WI38 (cell line): ENCODE data around the gene PPP2R3B.

ENCODE experiments used
- H3K4me3 ChIP-seq: 2 replicates; pipeline ENCODE4 v1.5.1; 2011; ENCODE audit warnings: low read depth, mild to moderate bottlenecking, control low read depth, low read length
- TF ChIP-seq, protein P1 (sequence below): IDR thresholded peaks from 2 replicates; pipeline ENCODE4 v1.5.1; 2012; ENCODE audit warnings: low read depth, mild to moderate bottlenecking, control low read depth, low read length

PPP2R3B gene

DNA sequence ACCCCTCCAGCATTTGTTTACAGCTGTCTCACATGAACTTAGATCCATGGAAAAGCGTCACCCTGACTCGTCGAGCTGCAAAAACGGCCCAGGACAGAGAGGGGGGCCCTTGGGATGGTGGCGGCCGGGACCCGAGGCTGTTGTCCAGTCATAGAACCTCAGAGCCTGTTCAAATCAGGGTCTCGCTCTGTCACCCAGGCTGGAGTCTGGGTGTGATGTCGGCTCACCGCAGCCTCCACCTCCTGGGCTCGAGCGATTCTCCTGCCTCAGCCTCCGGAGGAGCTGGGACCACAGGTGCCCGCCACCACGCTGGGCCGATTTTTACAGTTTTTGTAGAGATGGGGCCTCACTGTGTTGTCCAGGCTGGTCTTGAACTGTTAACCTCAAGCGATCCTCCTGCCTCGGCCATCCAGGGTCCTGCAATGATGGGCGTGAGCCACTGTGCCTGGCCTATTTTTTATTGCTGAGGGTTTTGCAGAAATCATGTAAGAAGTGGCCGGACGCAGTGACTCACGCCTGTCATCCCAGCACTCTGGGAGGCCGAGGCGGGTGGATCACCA is 42.6 kb upstream of the PPP2R3B start:
- no peak overlapping the region for H3K4me3 ChIP-seq
- TF ChIP-seq, protein P1, sequence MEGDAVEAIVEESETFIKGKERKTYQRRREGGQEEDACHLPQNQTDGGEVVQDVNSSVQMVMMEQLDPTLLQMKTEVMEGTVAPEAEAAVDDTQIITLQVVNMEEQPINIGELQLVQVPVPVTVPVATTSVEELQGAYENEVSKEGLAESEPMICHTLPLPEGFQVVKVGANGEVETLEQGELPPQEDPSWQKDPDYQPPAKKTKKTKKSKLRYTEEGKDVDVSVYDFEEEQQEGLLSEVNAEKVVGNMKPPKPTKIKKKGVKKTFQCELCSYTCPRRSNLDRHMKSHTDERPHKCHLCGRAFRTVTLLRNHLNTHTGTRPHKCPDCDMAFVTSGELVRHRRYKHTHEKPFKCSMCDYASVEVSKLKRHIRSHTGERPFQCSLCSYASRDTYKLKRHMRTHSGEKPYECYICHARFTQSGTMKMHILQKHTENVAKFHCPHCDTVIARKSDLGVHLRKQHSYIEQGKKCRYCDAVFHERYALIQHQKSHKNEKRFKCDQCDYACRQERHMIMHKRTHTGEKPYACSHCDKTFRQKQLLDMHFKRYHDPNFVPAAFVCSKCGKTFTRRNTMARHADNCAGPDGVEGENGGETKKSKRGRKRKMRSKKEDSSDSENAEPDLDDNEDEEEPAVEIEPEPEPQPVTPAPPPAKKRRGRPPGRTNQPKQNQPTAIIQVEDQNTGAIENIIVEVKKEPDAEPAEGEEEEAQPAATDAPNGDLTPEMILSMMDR = no peak

DNA sequence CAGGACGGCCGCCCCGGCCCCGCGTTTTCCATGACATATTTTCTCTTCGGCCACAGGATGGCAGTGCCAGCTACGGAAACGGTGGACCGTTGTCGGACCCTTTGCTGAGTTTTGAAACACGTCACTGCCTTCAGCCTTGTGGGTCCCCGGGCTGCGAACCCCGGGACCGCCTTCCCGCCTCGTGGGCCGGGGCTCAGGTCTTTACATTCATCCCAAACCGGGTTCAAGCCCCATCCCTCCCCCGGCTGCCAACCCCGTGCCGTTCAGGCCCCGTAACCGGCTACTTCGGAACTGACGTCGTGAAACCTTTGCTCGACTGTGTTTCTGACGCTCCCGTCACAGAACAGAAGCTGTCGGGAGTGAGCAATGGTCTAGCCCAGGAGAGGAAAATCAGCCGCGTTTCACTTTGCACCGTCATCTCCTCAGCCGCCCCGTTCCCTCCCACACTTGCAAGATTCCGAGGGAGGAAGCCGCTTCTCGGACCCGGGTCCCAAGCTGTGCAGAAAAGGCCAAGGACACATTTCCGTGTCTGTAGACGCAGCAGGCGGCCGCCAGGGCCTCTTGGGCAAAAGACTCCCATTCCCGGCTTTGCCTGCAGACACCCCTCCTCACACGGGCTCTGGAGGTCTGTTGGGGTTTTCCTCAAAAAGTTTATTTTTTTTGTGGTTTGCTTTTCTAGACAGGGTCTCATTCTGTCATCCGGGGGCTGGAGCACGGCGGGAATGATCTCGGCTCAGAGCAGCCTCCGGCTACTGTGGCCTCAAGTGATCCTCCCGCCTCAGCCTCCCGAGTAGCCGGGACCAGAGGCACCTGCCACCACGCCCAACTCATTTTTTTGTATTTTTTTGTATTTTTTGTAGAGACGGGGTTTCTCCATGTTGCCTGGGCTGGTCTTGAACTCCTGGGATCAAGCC is 41.4 kb upstream of the PPP2R3B start:
- no peak overlapping the region for H3K4me3 ChIP-seq
- TF ChIP-seq, protein P1 = no peak

- TF ChIP-seq, protein P1 = no peak
- H3K4me3 ChIP-seq = no peak overlapping the region
Measured at GRCh38 chrX:426881-427280, 40.2 kb upstream of the PPP2R3B start.

- TF ChIP-seq, protein P1 = no peak
- H3K4me3 ChIP-seq = no peak overlapping the region
Measured at GRCh38 chrX:425056-425455, 38.3 kb upstream of the PPP2R3B start.

- H3K4me3 ChIP-seq = no peak overlapping the region
- TF ChIP-seq, protein P1 = no peak
Measured at GRCh38 chrX:421646-422391, 35.1 kb upstream of the PPP2R3B start.

DNA sequence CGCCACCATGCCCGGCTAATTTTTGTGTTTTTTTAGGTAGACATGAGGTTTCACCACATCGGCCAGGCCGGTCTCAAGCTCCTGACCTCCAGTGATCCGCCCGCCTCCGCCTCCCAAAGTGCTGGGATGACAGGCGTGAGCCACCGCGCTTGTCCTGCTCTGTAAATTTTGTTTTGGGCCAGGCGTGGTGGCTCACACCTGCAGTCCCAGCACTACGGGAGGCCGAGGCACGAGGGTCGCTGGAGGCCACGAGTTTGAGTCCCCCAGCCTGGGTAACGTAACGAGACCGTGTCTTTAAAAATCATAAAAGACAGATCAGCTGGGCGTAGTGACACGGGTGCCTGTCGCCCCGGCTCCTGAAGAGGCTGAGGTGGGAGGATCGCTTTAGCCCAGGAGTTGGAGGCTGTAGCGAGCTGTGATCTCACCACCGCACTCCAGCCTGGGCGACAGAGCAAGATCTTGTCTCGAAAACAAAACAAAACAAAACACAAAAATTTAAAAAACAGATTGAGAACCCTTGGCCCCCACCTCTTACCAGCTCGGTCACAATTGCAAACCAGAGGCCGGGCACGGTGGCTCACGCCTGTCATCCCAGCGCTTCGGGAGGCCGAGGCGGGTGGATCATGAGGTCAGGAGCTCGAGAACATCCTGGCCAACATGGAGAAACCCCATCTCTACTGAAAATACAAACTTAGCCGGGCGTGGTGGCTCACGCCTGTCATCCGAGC is 34.0 kb upstream of the PPP2R3B start:
- TF ChIP-seq, protein P1 = no peak
- no peak overlapping the region for H3K4me3 ChIP-seq
